Spleen (tissue), 11 donors: ENCODE results near the gene PSMB5. TPM values are rescaled to one million over a fixed set of nuclear protein-coding genes. Genes with fewer than 3 reads are reported as not detected.
A peak's percentile ranks its signal among the peaks of the same experiment; 100 is the strongest.

Experiments used
- DNase-seq: peaks from one replicate; pipeline ENCODE4 v3.0.0-alpha.2; 2020
- H3K27ac ChIP-seq, 8 donors: fragments of 200-600 bp; sonication (generic) in 7 of 8; 1 replicate in 4 of 8; 2 replicates in 4 of 8; pipeline versions ENCODE4 v1.5.0 to v1.8.0; 2016 to 2021; ENCODE audit warnings: inconsistent platforms in 4 of 8, mild to moderate bottlenecking in 4 of 8, moderate library complexity in 1 of 8
- H3K27me3 ChIP-seq, 7 donors: fragments of 200-600 bp; sonication (generic) in 6 of 7; replicated peaks in 1 of 7; 1 replicate in 4 of 7; 2 replicates in 3 of 7; pipeline versions ENCODE4 v1.5.0 to v1.8.0; 2016 to 2021; ENCODE audit warnings: inconsistent platforms in 3 of 7, mild to moderate bottlenecking in 1 of 7
- H3K36me3 ChIP-seq, 6 donors: fragments of 200-600 bp; sonication (generic) in 5 of 6; 1 replicate in 4 of 6; 2 replicates in 2 of 6; pipeline versions ENCODE4 v1.5.0 to v1.8.0; 2016 to 2021; ENCODE audit warnings: inconsistent platforms in 2 of 6
- H3K4me1 ChIP-seq, 6 donors: fragments of 200-600 bp; sonication (generic) in 5 of 6; 1 replicate in 3 of 6; 2 replicates in 3 of 6; pipeline versions ENCODE4 v1.5.0 to v1.8.0; 2016 to 2021; ENCODE audit warnings: inconsistent platforms in 3 of 6
- H3K4me3 ChIP-seq, 8 donors: fragments of 200-600 bp; sonication (generic) in 7 of 8; 1 replicate in 4 of 8; 2 replicates in 4 of 8; pipeline versions ENCODE4 v1.5.0 to v1.8.0; 2016 to 2021; ENCODE audit warnings: inconsistent platforms in 4 of 8, mild to moderate bottlenecking in 4 of 8, moderate library complexity in 2 of 8
- H3K9me3 ChIP-seq, 8 donors: fragments of 200-600 bp; sonication (generic) in 7 of 8; 1 replicate in 4 of 8; 2 replicates in 4 of 8; pipeline versions ENCODE4 v1.5.0 to v1.8.0; 2016 to 2021; ENCODE audit warnings: inconsistent platforms in 4 of 8
- POLR2A ChIP-seq, 3 donors: fragments of 450-650 bp; IDR thresholded peaks; one replicate each; pipeline ENCODE4 v1.5.1; 2017; ENCODE audit warnings: antibody characterized with exemption in 3 of 3, mild to moderate bottlenecking in 1 of 3
- POLR2AphosphoS5 ChIP-seq, 3 donors: sonication (generic); formaldehyde crosslinking; IDR thresholded peaks; one replicate each; pipeline ENCODE4 v1.5.1; 2017; ENCODE audit warnings: antibody characterized with exemption in 3 of 3
- WGBS, 5 donors: extraction: QIAGEN DNeasy Blood & Tissue Kit in 3 of 5; methylation state at CpG; one replicate each; pipeline versions ENCODE4 v1.1.5 to v1.1.7; 2013 to 2018; 5-methylcytosine and 5-hydroxymethylcytosine counted together
- intact Hi-C: fragments of 100-400 bp; cut with DNase I; formaldehyde crosslinking; loops from one replicate; pipeline ENCODE4 v1.15.0; 2023; ENCODE audit warnings: low total_unique reads
- polyA plus RNA-seq, 3 donors: library from polyadenylated mRNA; stranded (reverse); fragments of 200-250 nt; gene quantifications; one replicate each; pipeline ENCODE4 v1.2.1, GENCODE V29; 2013
- total RNA-seq, 7 donors: library from RNA; depleted of rRNA in 3 of 7; stranded (reverse); fragments of >200 nt in 3 of 7; fragmentation: NEBNext Ultra II Directional in 4 of 7; extraction: Animal tissue kit (Norgen Biotek cat#: 25700) in 4 of 7; gene quantifications; one replicate each; pipeline versions ENCODE4 v1.1.0 to v1.2.1, GENCODE V29; 2016 to 2021
- TF ChIP-seq, protein P1 (sequence below), 11 experiments: fragments of 200-600 bp in 7 of 11; fragments of 450-650 bp in 4 of 11; sonication (generic) in 4 of 11; IDR thresholded peaks in 8 of 11; conservative IDR thresholded peaks in 3 of 11; 1 replicate in 7 of 11; 2 replicates in 4 of 11; pipeline versions ENCODE4 v1.4.0 to v1.8.0; 2016 to 2021; ENCODE audit warnings: antibody characterized with exemption in 11 of 11, inconsistent platforms in 4 of 11, mild to moderate bottlenecking in 1 of 11
- donor health status: healthy with polysubstance abuse.
- donor health status: DM: no; HTN: no; CAD: no; lungs with moderate emphysema.
- donor health status: DM: no; HTN: no; CAD: no.
- donor health status: Bipolar disorder and iron deficiency.
- donor health status: healthy.
- donor health status: DM: no; HTN: no; CAD: no.
- donor health status: DM: yes; HTN: yes; CAD: no.

PSMB5 gene
- total and polyA plus RNA-seq, 10 donors: 36.5 to 80.1 (median 55.2) TPM

- peaks cover 0 to 47% (median 0%) of the 10 kb centered on the region in 6 donors for H3K36me3 ChIP-seq
- TF ChIP-seq, protein P1, sequence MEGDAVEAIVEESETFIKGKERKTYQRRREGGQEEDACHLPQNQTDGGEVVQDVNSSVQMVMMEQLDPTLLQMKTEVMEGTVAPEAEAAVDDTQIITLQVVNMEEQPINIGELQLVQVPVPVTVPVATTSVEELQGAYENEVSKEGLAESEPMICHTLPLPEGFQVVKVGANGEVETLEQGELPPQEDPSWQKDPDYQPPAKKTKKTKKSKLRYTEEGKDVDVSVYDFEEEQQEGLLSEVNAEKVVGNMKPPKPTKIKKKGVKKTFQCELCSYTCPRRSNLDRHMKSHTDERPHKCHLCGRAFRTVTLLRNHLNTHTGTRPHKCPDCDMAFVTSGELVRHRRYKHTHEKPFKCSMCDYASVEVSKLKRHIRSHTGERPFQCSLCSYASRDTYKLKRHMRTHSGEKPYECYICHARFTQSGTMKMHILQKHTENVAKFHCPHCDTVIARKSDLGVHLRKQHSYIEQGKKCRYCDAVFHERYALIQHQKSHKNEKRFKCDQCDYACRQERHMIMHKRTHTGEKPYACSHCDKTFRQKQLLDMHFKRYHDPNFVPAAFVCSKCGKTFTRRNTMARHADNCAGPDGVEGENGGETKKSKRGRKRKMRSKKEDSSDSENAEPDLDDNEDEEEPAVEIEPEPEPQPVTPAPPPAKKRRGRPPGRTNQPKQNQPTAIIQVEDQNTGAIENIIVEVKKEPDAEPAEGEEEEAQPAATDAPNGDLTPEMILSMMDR (IDR thresholded peaks at IDR 0.05 in 8 of 11, conservative IDR thresholded peaks at IDR 0.05 in 3 of 11): no peak
- TF ChIP-seq POLR2AphosphoS5 (IDR thresholded peaks at IDR 0.05) (no peak), POLR2A (IDR thresholded peaks at IDR 0.05) (no peak)
- no peaks in the 10 kb centered on the region for H3K9me3 ChIP-seq
- H3K27me3 ChIP-seq: no peaks in the 10 kb centered on the region
- no peak overlapping the region for H3K27ac ChIP-seq
- no peak overlapping the region for H3K4me3 ChIP-seq
- intact Hi-C loops: loop anchor here (5.0 kb wide), 1 partner anchor 46 kb away; the partner anchor contains the start of gene PSMB11
- WGBS, 5 donors: 83 to 99% (median 93%) methylated on average over 5 to 9 of the region's 9 CpGs
- peaks cover 0 to 7% (median 2%) of the 10 kb centered on the region in 6 donors for H3K4me1 ChIP-seq
- DNase-seq: no peak
These were observed 38.6 kb downstream of the PSMB5 start for GRCh38 chr14:22995889-22996625.

DNA sequence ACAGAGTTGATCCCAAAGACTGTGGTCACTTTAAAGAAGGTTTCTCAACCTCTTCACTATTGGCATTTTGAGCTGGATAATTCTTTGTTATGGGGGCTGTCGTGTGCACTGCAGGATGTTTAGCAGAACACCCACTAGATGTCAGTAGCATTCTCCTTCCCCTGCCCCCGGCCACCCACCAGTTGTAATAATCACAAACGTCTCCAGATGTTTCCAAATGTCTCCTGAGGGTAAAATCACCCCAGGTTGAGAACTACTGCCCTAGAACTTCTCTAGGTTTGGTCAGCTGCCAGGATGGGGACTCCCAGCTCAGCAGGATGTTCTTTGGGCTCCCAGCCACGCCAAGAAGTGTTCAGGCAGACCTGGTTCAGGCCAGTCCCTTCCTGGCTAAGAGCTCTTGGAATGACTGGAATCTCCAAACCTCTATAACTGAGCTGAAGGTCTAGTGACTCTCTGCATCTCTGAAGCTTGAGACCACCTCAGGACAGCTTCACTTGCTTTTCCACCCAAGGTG lies 39.9 kb downstream of the PSMB5 start:
- Histone ChIP-seq H3K36me3 (peaks cover 0 to 58% (median 0%) of the 10 kb centered on the region in 6 donors), H3K9me3 (no peaks in the 10 kb centered on the region), H3K27ac (no peak overlapping the region), H3K27me3 (no peaks in the 10 kb centered on the region), H3K4me3 (no peak overlapping the region), H3K4me1 (peaks cover 0 to 7% (median 2%) of the 10 kb centered on the region in 6 donors)
- TF ChIP-seq, protein P1 (IDR thresholded peaks at IDR 0.05 in 8 of 11, conservative IDR thresholded peaks at IDR 0.05 in 3 of 11): peak in 9 of 11 experiments; percentile 13 to 62 (median 48)
- TF ChIP-seq POLR2A (IDR thresholded peaks at IDR 0.05) (no peak), POLR2AphosphoS5 (IDR thresholded peaks at IDR 0.05) (no peak)
- WGBS, 5 donors: 7 to 20% (median 10%) methylated on average over 4 of the region's 4 CpGs
- intact Hi-C loops: loop anchor here (5.0 kb wide), 1 partner anchor 47 kb away; the partner anchor contains the start of gene PSMB11
- no peak for DNase-seq

GRCh38 chr14:22993517-22993916 lies 41.2 kb downstream of the PSMB5 start:
- no peak overlapping the region for H3K4me3 ChIP-seq
- DNase-seq: no peak
- H3K4me1 ChIP-seq: peaks cover 0 to 7% (median 2%) of the 10 kb centered on the region in 6 donors
- H3K9me3 ChIP-seq: no peaks in the 10 kb centered on the region
- intact Hi-C loops: no loop called here
- H3K27me3 ChIP-seq: no peaks in the 10 kb centered on the region
- TF ChIP-seq, protein P1 (IDR thresholded peaks at IDR 0.05 in 8 of 11, conservative IDR thresholded peaks at IDR 0.05 in 3 of 11): no peak
- TF ChIP-seq POLR2A (IDR thresholded peaks at IDR 0.05) (no peak), POLR2AphosphoS5 (IDR thresholded peaks at IDR 0.05) (no peak)
- H3K36me3 ChIP-seq: peaks cover 0 to 64% (median 1%) of the 10 kb centered on the region in 6 donors
- H3K27ac ChIP-seq: no peak overlapping the region

GRCh38 chr14:22991852-22992251 lies 42.8 kb downstream of the PSMB5 start:
- WGBS, 5 donors: 79 to 84% (median 81%) methylated on average over 8 of the region's 8 CpGs
- no peak for DNase-seq
- Histone ChIP-seq H3K36me3 (peaks cover 0 to 74% (median 5%) of the 10 kb centered on the region in 6 donors), H3K4me1 (peaks cover 0 to 7% (median 2%) of the 10 kb centered on the region in 6 donors), H3K27ac (no peak overlapping the region), H3K4me3 (no peak overlapping the region), H3K27me3 (no peaks in the 10 kb centered on the region), H3K9me3 (no peaks in the 10 kb centered on the region)
- intact Hi-C loops: no loop called here
- TF ChIP-seq POLR2A (IDR thresholded peaks at IDR 0.05): no peak
- TF ChIP-seq POLR2AphosphoS5 (IDR thresholded peaks at IDR 0.05): no peak
- TF ChIP-seq, protein P1 (IDR thresholded peaks at IDR 0.05 in 8 of 11, conservative IDR thresholded peaks at IDR 0.05 in 3 of 11): no peak
